Upper lobe of right lung (tissue), 1 donor: ENCODE results near the gene POLD2. TPM values are rescaled to one million over a fixed set of nuclear protein-coding genes. Genes with fewer than 3 reads are reported as not detected.

ENCODE experiments used
- ATAC-seq: fragments of 200-7000 bp; cut with Tn5 transposase; one replicate; pipeline ENCODE4 v1.9.1; 2020; ENCODE audit warnings: mild to moderate bottlenecking, moderate library complexity
- DNase-seq: peaks from one replicate; pipeline ENCODE4 v3.0.0-alpha.2; 2020
- H3K27ac ChIP-seq: fragments of 200-600 bp; one replicate; pipeline ENCODE4 v1.8.0; 2022
- H3K27me3 ChIP-seq: fragments of 200-600 bp; one replicate; pipeline ENCODE4 v1.8.0; 2022; ENCODE audit warnings: mild to moderate bottlenecking
- H3K36me3 ChIP-seq: fragments of 200-600 bp; one replicate; pipeline ENCODE4 v1.8.0; 2022
- H3K4me1 ChIP-seq: fragments of 200-600 bp; one replicate; pipeline ENCODE4 v1.8.0; 2022
- H3K4me3 ChIP-seq: fragments of 200-600 bp; one replicate; pipeline ENCODE4 v1.8.0; 2022; ENCODE audit warnings: mild to moderate bottlenecking
- H3K9me3 ChIP-seq: fragments of 200-600 bp; one replicate; pipeline ENCODE4 v1.8.0; 2022
- intact Hi-C: fragments of 100-400 bp; cut with DNase I; formaldehyde crosslinking; loops from one replicate; pipeline ENCODE4 v1.11.0; 2022
- total RNA-seq: library from RNA; stranded (reverse); fragmentation: NEBNext Ultra II Directional; extraction: Animal tissue kit (Norgen Biotek cat#: 25700); gene quantifications from one replicate; pipeline ENCODE4 v1.2.1, GENCODE V29; 2021
- TF ChIP-seq, protein P1 (sequence below): fragments of 200-600 bp; IDR thresholded peaks from one replicate; pipeline ENCODE4 v1.8.0; 2022; ENCODE audit warnings: antibody characterized with exemption
- donor health status: DM: no; HTN: yes; CAD: no; lungs with severe emphysema.

POLD2 gene
- total RNA-seq, 1 donor from 2014 or later = 60.2 TPM

DNA sequence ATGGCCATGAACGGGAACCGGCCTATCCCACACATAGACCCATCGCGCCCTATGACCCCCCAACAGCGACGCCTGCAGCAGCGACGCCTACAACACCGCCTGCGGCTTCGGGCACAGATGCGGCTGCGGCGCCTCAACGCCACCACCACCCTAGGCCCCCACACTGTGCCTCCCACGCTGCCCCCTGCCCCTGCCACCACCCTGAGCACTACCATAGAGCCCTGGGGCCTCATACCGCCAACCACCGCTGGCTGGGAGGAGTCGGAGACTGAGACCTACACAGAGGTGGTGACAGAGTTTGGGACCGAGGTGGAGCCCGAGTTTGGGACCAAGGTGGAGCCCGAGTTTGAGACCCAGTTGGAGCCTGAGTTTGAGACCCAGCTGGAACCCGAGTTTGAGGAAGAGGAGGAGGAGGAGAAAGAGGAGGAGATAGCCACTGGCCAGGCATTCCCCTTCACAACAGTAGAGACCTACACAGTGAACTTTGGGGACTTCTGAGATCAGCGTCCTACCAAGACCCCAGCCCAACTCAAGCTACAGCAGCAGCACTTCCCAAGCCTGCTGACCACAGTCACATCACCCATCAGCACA lies 9.5 kb downstream of the POLD2 start:
- intact Hi-C loops = no loop called here
- DNase-seq = no peak
- Histone ChIP-seq H3K27me3 (no peaks in the 10 kb centered on the region), H3K9me3 (no peaks in the 10 kb centered on the region), H3K27ac (no peak overlapping the region), H3K36me3 (peaks cover 41% of the 10 kb centered on the region), H3K4me3 (no peak overlapping the region), H3K4me1 (no peaks in the 10 kb centered on the region)
- TF ChIP-seq, protein P1, sequence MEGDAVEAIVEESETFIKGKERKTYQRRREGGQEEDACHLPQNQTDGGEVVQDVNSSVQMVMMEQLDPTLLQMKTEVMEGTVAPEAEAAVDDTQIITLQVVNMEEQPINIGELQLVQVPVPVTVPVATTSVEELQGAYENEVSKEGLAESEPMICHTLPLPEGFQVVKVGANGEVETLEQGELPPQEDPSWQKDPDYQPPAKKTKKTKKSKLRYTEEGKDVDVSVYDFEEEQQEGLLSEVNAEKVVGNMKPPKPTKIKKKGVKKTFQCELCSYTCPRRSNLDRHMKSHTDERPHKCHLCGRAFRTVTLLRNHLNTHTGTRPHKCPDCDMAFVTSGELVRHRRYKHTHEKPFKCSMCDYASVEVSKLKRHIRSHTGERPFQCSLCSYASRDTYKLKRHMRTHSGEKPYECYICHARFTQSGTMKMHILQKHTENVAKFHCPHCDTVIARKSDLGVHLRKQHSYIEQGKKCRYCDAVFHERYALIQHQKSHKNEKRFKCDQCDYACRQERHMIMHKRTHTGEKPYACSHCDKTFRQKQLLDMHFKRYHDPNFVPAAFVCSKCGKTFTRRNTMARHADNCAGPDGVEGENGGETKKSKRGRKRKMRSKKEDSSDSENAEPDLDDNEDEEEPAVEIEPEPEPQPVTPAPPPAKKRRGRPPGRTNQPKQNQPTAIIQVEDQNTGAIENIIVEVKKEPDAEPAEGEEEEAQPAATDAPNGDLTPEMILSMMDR = no peak
- ATAC-seq = no peak

DNA sequence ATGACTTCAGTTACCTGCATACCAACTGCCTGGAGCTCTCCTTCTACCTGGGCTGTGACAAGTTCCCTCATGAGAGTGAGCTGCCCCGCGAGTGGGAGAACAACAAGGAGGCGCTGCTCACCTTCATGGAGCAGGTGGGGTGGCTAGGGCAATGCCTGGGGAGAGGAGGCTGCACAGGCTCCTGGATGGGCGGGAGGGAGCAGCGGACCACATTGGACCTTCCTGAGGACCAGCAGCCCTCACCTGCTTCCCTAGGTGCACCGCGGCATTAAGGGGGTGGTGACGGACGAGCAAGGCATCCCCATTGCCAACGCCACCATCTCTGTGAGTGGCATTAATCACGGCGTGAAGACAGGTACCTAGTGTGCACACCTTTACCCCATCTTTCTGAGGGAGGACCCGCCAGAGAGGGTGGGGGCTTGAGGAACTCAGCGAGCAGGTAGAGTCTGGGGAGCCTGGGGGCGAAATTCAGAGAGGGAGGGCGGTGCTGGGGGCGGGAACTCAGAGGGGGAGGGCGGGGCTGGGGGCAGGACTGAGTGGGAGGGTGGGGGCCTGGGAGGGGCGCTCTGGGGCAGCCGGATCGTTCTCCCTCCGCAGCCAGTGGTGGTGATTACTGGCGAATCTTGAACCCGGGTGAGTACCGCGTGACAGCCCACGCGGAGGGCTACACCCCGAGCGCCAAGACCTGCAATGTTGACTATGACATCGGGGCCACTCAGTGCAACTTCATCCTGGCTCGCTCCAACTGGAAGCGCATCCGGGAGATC lies 10.2 kb downstream of the POLD2 start:
- intact Hi-C loops = no loop called here
- H3K4me1 ChIP-seq = no peaks in the 10 kb centered on the region
- H3K36me3 ChIP-seq = peaks cover 41% of the 10 kb centered on the region
- H3K27ac ChIP-seq = no peak overlapping the region
- DNase-seq (no peak), ATAC-seq (no peak)
- no peaks in the 10 kb centered on the region for H3K27me3 ChIP-seq
- H3K4me3 ChIP-seq = no peak overlapping the region
- TF ChIP-seq, protein P1 = no peak
- H3K9me3 ChIP-seq = no peaks in the 10 kb centered on the region

DNA sequence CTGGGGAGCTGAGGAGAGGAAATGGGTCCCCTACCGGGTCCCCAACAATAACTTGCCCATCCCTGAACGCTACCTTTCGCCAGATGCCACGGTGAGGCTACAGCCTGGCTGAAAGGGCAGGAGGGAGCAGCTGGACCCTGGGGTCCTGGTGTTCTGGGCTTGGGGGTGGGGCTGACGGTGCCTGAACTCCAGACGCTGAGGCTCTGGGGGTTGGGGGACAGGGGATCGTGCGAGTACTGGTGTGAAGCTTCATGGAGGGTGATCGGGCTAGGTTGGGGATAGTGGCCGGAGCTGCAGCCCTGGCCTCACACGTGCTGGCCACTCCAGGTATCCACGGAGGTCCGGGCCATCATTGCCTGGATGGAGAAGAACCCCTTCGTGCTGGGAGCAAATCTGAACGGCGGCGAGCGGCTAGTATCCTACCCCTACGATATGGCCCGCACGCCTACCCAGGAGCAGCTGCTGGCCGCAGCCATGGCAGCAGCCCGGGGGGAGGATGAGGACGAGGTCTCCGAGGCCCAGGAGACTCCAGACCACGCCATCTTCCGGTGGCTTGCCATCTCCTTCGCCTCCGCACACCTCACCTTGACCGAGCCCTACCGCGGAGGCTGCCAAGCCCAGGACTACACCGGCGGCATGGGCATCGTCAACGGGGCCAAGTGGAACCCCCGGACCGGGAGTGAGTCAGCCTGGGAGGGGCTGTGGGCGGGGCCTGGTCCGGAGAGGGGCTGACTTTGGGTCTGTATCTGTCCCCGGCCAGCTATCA lies 10.9 kb downstream of the POLD2 start:
- no peaks in the 10 kb centered on the region for H3K4me1 ChIP-seq
- DNase-seq = no peak
- intact Hi-C loops = no loop called here
- TF ChIP-seq, protein P1 = no peak
- no peak overlapping the region for H3K27ac ChIP-seq
- no peak overlapping the region for H3K4me3 ChIP-seq
- peaks cover 45% of the 10 kb centered on the region for H3K36me3 ChIP-seq
- ATAC-seq = no peak
- no peaks in the 10 kb centered on the region for H3K27me3 ChIP-seq
- H3K9me3 ChIP-seq = no peaks in the 10 kb centered on the region

DNA sequence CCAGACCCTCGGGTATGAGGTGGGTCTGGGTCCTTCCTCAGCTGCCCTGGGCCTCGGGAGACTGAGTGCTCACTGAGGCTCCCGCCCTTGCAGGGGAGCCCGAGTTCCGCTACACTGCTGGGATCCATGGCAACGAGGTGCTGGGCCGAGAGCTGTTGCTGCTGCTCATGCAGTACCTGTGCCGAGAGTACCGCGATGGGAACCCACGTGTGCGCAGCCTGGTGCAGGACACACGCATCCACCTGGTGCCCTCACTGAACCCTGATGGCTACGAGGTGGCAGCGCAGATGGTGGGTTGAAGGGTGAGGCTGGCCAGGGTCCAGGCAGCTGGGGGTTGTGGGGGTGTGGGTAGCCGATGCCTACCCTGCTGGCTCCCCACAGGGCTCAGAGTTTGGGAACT lies 11.6 kb downstream of the POLD2 start:
- Histone ChIP-seq H3K4me3 (no peak overlapping the region), H3K36me3 (peaks cover 51% of the 10 kb centered on the region), H3K4me1 (no peaks in the 10 kb centered on the region), H3K27me3 (no peaks in the 10 kb centered on the region), H3K27ac (no peak overlapping the region), H3K9me3 (no peaks in the 10 kb centered on the region)
- intact Hi-C loops = no loop called here
- TF ChIP-seq, protein P1 = no peak
- no peak for ATAC-seq
- no peak for DNase-seq

DNA sequence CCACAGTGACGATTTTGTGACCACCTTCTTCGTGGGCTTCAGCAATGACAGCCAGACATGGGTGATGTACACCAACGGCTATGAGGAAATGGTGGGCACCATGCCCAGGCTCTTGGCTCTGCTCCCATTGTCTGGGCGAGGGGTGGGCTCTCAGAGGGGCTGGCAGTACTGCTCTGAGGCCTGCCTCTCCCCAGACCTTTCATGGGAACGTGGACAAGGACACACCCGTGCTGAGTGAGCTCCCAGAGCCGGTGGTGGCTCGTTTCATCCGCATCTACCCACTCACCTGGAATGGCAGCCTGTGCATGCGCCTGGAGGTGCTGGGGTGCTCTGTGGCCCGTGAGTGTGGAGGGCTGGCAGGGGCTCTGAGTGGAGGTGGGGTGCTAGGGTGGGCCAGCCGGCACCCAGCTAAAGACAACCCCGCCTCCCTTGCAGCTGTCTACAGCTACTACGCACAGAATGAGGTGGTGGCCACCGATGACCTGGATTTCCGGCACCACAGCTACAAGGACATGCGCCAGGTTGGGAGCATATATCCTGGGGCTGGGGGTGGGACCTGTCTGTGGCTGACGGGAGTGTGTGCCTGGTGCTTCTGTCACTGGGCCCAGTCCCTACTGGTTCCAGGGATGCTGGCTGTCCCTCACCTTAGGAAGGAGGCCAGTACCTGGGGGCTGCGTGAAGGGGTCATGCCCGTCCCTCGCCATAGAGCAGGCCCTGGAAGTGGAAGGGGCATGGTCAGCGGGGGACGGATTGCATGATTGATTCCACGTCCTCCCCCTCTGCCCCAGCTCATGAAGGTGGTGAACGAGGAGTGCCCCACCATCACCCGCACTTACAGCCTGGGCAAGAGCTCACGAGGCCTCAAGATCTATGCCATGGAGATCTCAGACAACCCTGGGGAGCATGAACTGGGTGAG lies 12.4 kb downstream of the POLD2 start:
- peaks cover 52% of the 10 kb centered on the region for H3K36me3 ChIP-seq
- H3K4me3 ChIP-seq = no peak overlapping the region
- intact Hi-C loops = no loop called here
- no peak for DNase-seq
- H3K27me3 ChIP-seq = no peaks in the 10 kb centered on the region
- TF ChIP-seq, protein P1 = no peak
- H3K27ac ChIP-seq = no peak overlapping the region
- no peak for ATAC-seq
- H3K9me3 ChIP-seq = no peaks in the 10 kb centered on the region
- no peaks in the 10 kb centered on the region for H3K4me1 ChIP-seq
